Renal cortical epithelial cell (primary cell): ENCODE measurements around the gene TLE4. TPM values are rescaled to one million over a fixed set of nuclear protein-coding genes. Genes with fewer than 3 reads are reported as not detected.

Experiments used
- DNase-seq: peaks from one replicate; pipeline ENCODE4 v3.0.0-alpha.2; 2011; ENCODE audit warnings: low read depth
- total RNA-seq: library from RNA; depleted of rRNA; stranded (reverse); fragments of >200 nt; gene quantifications from 2 replicates; pipeline ENCODE4 v1.2.3, GENCODE V29; 2014

TLE4 gene
- total RNA-seq, 1 donor from 2014 or later: 8.1 TPM

- no peak for DNase-seq
Observed at GRCh38 chr9:79572032-79572607, 355 bp downstream of the TLE4 start.

DNA sequence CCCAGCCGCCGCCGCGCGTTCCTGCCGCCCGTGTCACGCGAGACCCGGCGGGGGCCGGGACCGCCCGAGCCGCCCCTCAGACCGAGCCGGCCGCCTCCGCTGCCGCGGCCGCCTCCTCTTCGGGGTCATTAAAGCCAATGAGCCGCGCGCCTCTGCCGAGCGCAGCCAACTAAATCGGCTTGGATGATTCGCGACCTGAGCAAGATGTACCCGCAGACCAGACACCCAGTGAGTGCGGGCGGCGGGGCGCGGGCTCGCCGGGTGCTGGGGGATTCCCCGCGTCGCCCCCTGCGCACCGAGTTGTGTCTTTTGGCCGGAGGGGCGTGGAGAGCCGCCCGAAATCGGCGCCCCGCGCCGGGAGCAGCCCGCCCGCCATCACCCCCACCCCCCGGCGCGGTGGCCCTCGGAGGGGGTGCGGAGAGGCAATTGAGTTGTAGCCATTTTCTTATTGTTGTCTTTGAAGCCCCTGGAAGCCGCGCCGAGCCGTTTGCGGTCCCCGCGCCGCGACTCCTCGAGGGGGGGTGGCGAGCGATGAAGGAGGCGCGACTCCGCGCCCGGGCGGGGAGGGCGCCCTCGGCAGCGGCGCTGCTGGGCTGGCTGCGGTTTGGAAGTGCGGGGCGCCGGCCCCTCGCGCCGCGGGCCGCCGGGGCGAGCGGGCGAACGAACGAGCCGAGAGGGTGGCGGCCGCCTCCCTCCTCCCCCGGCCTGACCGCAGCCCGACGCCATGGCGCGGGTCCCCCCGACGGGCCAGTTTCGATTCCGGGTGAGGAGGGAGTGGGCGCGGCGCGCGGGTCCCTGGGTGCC lies 1.0 kb downstream of the TLE4 start:
- DNase-seq: no peak

- DNase-seq: no peak
Observed at GRCh38 chr9:79573412-79573923, 1.7 kb downstream of the TLE4 start.

DNA sequence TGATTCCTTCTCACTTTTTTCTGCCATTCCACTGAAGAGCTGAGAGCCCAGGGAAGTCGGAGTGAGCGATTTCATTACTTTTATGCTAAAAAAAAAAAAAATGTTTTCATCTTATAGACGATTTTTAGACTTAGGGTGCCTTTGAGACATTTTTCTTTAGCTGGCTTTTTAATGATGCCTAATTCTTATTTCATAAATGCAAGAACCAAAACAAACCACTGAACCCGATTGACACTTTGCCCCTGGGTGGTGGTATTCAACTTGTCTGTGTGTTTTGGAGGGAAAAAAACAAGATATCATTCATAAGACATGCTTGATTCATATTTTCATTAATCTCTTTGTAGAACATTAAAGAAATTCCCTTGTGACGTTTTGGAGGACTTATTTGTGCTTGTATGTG lies 2.4 kb downstream of the TLE4 start:
- no peak for DNase-seq

GRCh38 chr9:79574781-79575180 lies 3.0 kb downstream of the TLE4 start:
- DNase-seq: no peak

DNA sequence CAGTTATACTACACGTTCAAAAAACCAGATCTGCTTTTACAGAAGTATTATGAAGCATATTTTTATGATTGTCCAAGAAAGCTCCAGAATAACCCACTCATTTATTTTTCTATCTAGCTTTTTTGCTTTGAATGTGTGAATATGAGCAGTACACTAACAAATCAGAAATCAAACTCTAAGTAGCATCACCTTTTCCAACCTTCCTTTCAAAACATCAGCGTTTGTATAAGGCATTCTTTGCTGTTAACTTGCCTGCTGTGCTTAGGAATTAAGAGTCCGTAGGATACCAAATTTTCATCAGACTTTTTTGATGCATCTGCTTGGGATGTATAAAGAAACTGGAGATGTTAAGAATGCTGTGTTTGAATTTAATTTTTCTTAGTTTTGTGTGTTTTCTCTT lies 3.8 kb downstream of the TLE4 start:
- no peak for DNase-seq

- DNase-seq: no peak
Observed at GRCh38 chr9:79577969-79578723, 6.4 kb downstream of the TLE4 start.

- DNase-seq: no peak
Observed at GRCh38 chr9:79578891-79579290, 7.1 kb downstream of the TLE4 start.

DNA sequence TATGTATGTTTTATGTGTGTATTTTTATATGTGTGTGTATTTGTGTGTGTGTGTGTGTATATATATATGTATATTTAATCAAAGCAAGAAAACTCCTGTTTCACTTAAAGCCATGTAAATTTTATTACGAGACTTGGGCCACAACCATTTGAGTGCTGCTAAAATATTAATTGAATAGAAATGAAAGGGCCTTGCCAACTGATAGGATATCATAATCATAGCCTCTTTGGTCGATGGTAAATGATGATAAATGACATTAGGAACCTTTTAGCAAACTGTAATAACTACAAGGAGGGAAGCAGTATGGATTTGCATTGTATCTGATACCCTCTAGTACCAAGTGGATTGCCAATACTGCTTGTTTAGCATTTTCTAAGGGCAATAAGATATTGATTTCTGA lies 7.9 kb downstream of the TLE4 start:
- no peak for DNase-seq

- no peak for DNase-seq
Observed at GRCh38 chr9:79580055-79580454, 8.3 kb downstream of the TLE4 start.

DNA sequence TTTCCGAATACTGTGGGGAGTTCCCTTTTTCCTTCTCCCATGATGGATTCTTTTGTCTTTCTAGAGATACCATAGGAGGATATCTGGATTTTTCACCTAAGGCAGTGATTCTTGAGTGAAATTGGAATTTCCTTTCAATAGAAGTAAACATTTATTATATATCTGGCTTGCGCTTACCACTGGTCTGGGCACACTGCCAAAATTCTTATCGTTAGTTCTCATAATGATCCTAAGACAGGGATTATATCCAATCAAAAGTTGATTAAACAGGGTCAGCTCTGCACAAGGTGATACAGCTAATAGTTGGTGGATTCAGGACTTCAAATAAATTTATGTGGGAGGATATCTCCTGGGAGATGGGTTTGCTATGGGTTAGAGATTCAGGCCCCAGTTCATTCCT lies 9.6 kb downstream of the TLE4 start:
- DNase-seq: no peak

DNA sequence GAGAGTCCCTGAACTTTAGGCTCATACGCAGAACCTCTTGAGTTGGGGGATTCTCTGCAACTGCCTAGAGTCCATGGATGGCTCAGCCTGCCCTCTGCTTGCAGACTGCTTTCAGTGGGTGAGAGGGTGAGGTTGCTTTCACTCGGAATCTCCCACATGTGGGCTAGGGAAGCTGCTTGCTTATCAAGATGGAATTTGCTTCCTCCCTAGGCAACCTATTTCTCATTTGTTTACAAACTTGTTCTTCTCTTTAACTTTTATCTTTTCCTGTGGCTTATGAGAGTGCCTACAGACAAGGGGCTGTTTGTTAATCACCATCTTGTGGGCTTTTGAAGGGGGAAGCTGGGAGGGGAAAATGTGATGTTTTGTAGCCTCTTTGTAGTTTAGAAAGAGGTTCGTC lies 10.0 kb downstream of the TLE4 start:
- DNase-seq: peak; percentile 76

- no peak for DNase-seq
Observed at GRCh38 chr9:79583952-79584654, 12.3 kb downstream of the TLE4 start.

DNA sequence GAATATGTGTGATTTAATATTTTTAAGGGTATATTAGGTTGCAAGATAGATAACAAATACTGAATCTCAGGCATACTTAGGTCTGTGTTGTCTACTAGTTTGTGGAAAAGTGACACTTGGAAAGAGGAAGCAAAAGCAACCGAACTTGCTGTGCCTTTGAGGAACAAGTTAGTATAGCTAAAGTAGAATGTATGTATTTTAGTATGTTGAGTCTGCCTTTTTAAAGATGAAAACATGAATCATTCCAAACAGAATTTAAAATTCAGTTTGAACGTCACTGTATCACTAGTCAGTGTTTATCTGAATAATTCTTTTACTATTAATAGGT lies 12.9 kb downstream of the TLE4 start:
- DNase-seq: no peak

DNA sequence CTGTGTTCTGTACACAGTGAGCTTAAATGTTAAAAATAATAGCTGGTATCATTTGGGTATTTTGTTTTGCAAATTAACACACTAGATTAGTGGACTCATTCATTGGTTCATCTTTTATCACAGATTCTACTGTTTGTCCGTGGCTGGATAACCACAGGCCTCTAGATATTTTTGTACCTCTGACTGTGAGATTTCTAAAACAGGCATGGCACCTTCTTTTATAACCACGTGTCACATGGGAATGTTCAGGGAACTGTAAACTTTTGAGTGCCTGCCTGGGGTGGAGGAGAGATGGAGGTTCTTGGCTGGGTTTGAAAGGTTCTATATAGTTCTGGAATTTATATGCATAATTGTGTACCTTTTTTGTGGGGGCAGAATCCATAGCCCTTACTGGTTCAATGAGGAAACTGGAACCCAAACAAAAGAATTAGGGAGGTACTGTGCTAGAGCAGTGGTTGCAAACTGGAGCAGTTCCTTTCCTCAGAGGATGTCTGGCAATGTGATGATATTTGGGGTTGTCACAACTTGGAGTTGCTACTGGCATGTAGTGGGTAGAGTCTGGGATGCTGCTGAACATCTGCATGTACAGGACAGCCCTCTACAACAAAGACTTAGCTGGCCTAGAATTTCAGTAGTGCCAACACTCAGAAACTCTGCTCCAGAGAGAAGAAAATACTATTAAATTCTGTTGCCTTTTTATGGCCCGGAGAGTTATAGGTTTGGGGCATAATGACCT lies 16.9 kb downstream of the TLE4 start:
- no peak for DNase-seq

DNA sequence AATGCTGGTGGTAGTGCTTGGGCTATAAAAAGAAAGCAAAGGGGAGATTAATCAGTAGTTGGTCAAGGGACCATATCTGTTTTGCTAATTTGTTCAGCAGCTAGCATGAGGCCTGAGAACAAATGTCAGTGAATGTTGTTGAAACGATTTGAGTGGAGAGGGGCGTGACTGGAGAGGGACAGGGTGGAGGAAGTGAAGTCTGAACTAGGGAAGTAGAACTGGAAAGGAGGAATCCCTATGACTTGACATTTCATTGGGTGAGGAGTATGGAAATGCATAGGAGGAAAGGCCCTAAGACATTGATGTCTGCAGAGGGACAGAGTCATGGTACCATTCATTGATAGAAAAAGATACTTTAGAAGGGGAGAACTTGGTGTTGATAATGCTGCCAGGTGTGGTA lies 19.7 kb downstream of the TLE4 start:
- DNase-seq: no peak

DNA sequence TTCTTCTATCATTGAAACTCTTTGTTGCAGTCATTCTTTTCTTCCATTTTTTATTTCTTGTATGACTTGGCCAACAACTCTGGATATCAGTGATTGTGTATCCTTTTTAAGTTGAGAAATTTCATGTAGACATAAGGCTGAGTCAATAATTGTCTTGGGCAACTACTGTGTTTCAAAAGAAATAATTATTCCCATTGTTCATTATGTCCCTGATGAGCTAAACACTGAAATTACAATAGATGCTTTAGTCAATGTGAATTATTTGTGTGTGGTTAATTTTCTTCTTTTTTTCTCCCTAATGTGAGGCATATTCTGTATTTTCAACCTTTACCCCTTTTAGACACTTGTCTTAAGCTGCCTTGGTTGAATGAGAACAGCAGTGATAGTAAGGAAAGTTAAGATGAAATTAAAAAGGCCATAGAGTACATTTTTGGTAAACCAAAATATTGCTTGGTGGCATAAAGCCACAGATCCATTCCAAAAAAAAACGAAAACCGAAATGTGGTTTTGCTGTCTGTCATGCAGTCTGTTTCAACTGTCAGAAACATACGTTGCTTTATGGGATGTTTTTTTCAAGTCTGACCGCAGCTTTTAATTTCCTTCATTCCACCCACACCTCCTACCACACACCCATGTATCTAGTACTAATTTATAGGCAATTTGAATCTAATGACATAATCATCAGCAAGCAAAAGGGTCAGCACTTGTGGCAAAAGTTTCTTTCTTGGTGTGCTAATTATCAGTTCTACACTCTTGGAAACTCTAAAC lies 21.1 kb downstream of the TLE4 start:
- no peak for DNase-seq

DNA sequence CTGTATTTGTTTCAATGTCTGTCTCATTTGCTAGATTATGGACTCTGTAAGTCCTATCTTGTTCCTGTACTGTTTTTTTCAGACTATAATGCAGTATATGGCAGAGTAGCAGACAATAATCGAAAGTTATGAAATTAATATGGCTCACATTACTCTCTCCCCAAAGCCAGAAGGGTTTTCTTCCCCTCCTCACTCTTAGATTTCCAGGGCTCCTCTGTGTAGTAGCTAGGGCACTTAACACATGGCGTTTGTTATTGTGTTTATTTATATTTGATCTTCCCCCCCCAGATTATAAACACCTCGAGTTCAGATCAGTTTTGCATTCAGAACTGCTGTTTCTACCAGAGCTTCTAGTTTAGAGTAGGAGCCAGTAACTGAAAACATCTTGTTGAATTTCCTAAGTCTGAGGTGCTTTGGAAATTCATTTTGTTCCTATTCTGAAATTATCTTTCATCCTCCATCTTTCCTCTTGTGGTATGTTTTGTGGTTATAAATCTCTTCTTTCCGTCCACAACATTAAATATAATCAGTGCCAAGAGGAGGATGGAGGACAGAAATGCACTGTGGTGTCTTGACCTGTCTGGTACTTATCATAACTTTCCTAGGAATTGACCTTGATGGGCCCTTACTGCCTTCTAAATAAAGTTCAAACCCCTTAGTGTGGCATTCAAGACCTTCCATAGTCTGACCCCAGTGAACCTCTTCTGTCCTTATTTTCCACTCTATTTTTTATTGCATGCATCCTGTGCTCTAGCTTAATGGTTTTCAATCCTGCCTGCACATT lies 27.0 kb downstream of the TLE4 start:
- no peak for DNase-seq

- DNase-seq: no peak
Observed at GRCh38 chr9:79600466-79600865, 28.7 kb downstream of the TLE4 start.
